Measurements from ENCODE around the gene ASIC4.

DNA sequence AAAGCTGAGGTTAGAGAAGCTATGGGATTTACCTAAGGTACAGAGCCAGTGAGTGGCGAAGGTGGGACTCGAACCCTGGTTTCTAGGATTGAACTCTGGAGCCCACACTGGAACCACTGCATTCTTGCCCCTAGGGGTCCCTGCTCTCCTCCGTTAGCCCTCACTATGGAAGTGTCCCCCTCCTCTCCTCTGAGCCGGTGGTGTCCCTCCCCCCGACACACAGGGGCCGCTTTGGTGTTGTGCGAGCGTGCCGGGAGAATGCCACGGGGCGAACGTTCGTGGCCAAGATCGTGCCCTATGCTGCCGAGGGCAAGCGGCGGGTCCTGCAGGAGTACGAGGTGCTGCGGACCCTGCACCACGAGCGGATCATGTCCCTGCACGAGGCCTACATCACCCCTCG, 24.1 kb upstream of the ASIC4 start:
- TF ChIP-seq RAD21 (IDR thresholded peaks at IDR 0.05; ENCODE audit: low read length) (no peak), RCOR1 (IDR thresholded peaks at IDR 0.05; ENCODE audit: insufficient replicate concordance, low read length) (no peak), MXI1 (IDR thresholded peaks at IDR 0.05; ENCODE audit: borderline replicate concordance, low read depth, low read length) (no peak), USF2 (IDR thresholded peaks at IDR 0.05; ENCODE audit: low read depth, low read length) (no peak), POLR2A (IDR thresholded peaks at IDR 0.05; ENCODE audit: low read depth, low read length) (no peak), RFX5 (IDR thresholded peaks at IDR 0.05; ENCODE audit: low read depth, low read length) (no peak), MAZ (IDR thresholded peaks at IDR 0.05; ENCODE audit: borderline replicate concordance, low read depth, low read length) (no peak), CEBPB (IDR thresholded peaks at IDR 0.05; ENCODE audit: low read depth, low read length) (no peak), SMC3 (IDR thresholded peaks at IDR 0.05; ENCODE audit: low read depth, low read length) (no peak), BHLHE40 (IDR thresholded peaks at IDR 0.05; ENCODE audit: low read depth, low read length) (no peak)
- TF ChIP-seq, protein P1, sequence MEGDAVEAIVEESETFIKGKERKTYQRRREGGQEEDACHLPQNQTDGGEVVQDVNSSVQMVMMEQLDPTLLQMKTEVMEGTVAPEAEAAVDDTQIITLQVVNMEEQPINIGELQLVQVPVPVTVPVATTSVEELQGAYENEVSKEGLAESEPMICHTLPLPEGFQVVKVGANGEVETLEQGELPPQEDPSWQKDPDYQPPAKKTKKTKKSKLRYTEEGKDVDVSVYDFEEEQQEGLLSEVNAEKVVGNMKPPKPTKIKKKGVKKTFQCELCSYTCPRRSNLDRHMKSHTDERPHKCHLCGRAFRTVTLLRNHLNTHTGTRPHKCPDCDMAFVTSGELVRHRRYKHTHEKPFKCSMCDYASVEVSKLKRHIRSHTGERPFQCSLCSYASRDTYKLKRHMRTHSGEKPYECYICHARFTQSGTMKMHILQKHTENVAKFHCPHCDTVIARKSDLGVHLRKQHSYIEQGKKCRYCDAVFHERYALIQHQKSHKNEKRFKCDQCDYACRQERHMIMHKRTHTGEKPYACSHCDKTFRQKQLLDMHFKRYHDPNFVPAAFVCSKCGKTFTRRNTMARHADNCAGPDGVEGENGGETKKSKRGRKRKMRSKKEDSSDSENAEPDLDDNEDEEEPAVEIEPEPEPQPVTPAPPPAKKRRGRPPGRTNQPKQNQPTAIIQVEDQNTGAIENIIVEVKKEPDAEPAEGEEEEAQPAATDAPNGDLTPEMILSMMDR (conservative IDR thresholded peaks at IDR 0.05; ENCODE audit: low read depth, low read length): 0 out of 2 replicates have a peak, but pooled peaks have one; percentile 20
- TF ChIP-seq, protein P2, sequence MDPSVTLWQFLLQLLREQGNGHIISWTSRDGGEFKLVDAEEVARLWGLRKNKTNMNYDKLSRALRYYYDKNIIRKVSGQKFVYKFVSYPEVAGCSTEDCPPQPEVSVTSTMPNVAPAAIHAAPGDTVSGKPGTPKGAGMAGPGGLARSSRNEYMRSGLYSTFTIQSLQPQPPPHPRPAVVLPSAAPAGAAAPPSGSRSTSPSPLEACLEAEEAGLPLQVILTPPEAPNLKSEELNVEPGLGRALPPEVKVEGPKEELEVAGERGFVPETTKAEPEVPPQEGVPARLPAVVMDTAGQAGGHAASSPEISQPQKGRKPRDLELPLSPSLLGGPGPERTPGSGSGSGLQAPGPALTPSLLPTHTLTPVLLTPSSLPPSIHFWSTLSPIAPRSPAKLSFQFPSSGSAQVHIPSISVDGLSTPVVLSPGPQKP (IDR thresholded peaks at IDR 0.05; ENCODE audit: borderline replicate concordance, low read depth, low read length): no peak
